Measurements from ENCODE around the gene PKIG. TPM values are rescaled to one million over a fixed set of nuclear protein-coding genes. Genes with fewer than 3 reads are reported as not detected.
"Not testable (repeated sequence)": the region's sequence is repeated elsewhere in the genome, so short reads cannot be mapped to it uniquely, and the experiment has no call there.

Gene PKIG
- total RNA-seq, 1 experiment from 2014 or later, result 64.9 TPM

- BruUV-seq (replicated peaks), result no TSS peak
- Histone ChIP-seq H3K27ac (ENCODE audit: low read depth, low read length, poor library complexity, severe bottlenecking) (no peak overlapping the region), H3K4me3 (ENCODE audit: low read depth, low read length, poor library complexity, severe bottlenecking) (no peak overlapping the region), H3K9me3 (ENCODE audit: low read depth, low read length, poor library complexity, severe bottlenecking) (no peaks in the 10 kb centered on the region), H3K27me3 (replicated peaks; ENCODE audit: insufficient read depth, low read depth, low read length, poor library complexity) (no peaks in the 10 kb centered on the region), H3K4me1 (ENCODE audit: insufficient read depth, low read length, poor library complexity, severe bottlenecking) (no peaks in the 10 kb centered on the region), H3K36me3 (ENCODE audit: insufficient read depth, low read length, poor library complexity, severe bottlenecking) (no peaks in the 10 kb centered on the region)
- no peak for DNase-seq (ENCODE audit: low spot score)
- POLR2A ChIA-PET (ENCODE audit: low non-redundant PET), result no interaction called here
- intact Hi-C loops (cut with micrococcal nuclease; ENCODE audit: unreplicated experiment), result no loop called here
- CTCF ChIA-PET, result no interaction called here
- TF ChIP-seq EZH2 (IDR thresholded peaks at IDR 0.05; ENCODE audit: borderline replicate concordance, low read depth, low read length, poor library complexity, severe bottlenecking) (no peak), CTCF (conservative IDR thresholded peaks at IDR 0.05; ENCODE audit: low read depth, low read length) (no peak)
These were observed 23.1 kb upstream of the PKIG start for GRCh38 chr20:44559302-44559701.

- BruUV-seq (replicated peaks), result no TSS peak
- CTCF ChIA-PET, result no interaction called here
- no peak for DNase-seq (ENCODE audit: low spot score)
- Histone ChIP-seq H3K4me1 (ENCODE audit: insufficient read depth, low read length, poor library complexity, severe bottlenecking) (no peaks in the 10 kb centered on the region), H3K27ac (ENCODE audit: low read depth, low read length, poor library complexity, severe bottlenecking) (no peak overlapping the region), H3K9me3 (ENCODE audit: low read depth, low read length, poor library complexity, severe bottlenecking) (no peaks in the 10 kb centered on the region), H3K4me3 (ENCODE audit: low read depth, low read length, poor library complexity, severe bottlenecking) (no peak overlapping the region), H3K36me3 (ENCODE audit: insufficient read depth, low read length, poor library complexity, severe bottlenecking) (no peaks in the 10 kb centered on the region), H3K27me3 (replicated peaks; ENCODE audit: insufficient read depth, low read depth, low read length, poor library complexity) (no peaks in the 10 kb centered on the region)
- intact Hi-C loops (cut with micrococcal nuclease; ENCODE audit: unreplicated experiment), result no loop called here
- POLR2A ChIA-PET (ENCODE audit: low non-redundant PET), result no interaction called here
- no peak for TF ChIP-seq EZH2 (IDR thresholded peaks at IDR 0.05; ENCODE audit: borderline replicate concordance, low read depth, low read length, poor library complexity, severe bottlenecking)
- no peak for TF ChIP-seq CTCF (conservative IDR thresholded peaks at IDR 0.05; ENCODE audit: low read depth, low read length)
These were observed 22.1 kb upstream of the PKIG start for GRCh38 chr20:44560229-44560628.

GRCh38 chr20:44560818-44561217, 21.6 kb upstream of the PKIG start:
- H3K9me3 ChIP-seq (ENCODE audit: low read depth, low read length, poor library complexity, severe bottlenecking); BruUV-seq (replicated peaks); H3K4me3 ChIP-seq (ENCODE audit: low read depth, low read length, poor library complexity, severe bottlenecking); H3K4me1 ChIP-seq (ENCODE audit: insufficient read depth, low read length, poor library complexity, severe bottlenecking); CTCF ChIA-PET; intact Hi-C loops (cut with micrococcal nuclease; ENCODE audit: unreplicated experiment); H3K36me3 ChIP-seq (ENCODE audit: insufficient read depth, low read length, poor library complexity, severe bottlenecking); H3K27me3 ChIP-seq (replicated peaks; ENCODE audit: insufficient read depth, low read depth, low read length, poor library complexity); DNase-seq (ENCODE audit: low spot score); H3K27ac ChIP-seq (ENCODE audit: low read depth, low read length, poor library complexity, severe bottlenecking): not testable (repeated sequence)
- POLR2A ChIA-PET (ENCODE audit: low non-redundant PET), result interaction anchor here (0.7 kb wide), 1 partner anchor 197 kb away, joined by 4 read pairs; no protein-coding TSS in a partner anchor

- H3K27ac ChIP-seq (ENCODE audit: low read depth, low read length, poor library complexity, severe bottlenecking), result no peak overlapping the region
- no peaks in the 10 kb centered on the region for H3K4me1 ChIP-seq (ENCODE audit: insufficient read depth, low read length, poor library complexity, severe bottlenecking)
- BruUV-seq (replicated peaks), result no TSS peak
- no peaks in the 10 kb centered on the region for H3K9me3 ChIP-seq (ENCODE audit: low read depth, low read length, poor library complexity, severe bottlenecking)
- ChIA-PET POLR2A (ENCODE audit: low non-redundant PET) (no interaction called here), CTCF (no interaction called here)
- H3K27me3 ChIP-seq (replicated peaks; ENCODE audit: insufficient read depth, low read depth, low read length, poor library complexity), result no peaks in the 10 kb centered on the region
- H3K4me3 ChIP-seq (ENCODE audit: low read depth, low read length, poor library complexity, severe bottlenecking), result no peak overlapping the region
- no peak for DNase-seq (ENCODE audit: low spot score)
- H3K36me3 ChIP-seq (ENCODE audit: insufficient read depth, low read length, poor library complexity, severe bottlenecking), result no peaks in the 10 kb centered on the region
- TF ChIP-seq EZH2 (IDR thresholded peaks at IDR 0.05; ENCODE audit: borderline replicate concordance, low read depth, low read length, poor library complexity, severe bottlenecking) (no peak), CTCF (conservative IDR thresholded peaks at IDR 0.05; ENCODE audit: low read depth, low read length) (no peak)
- intact Hi-C loops (cut with micrococcal nuclease; ENCODE audit: unreplicated experiment), result no loop called here
These were observed 20.5 kb upstream of the PKIG start for GRCh38 chr20:44561876-44562275.

Measured in A673 (cell line).